Natural killer cell (primary cell): Measurements from ENCODE around the gene MXD4. TPM values are rescaled to one million over a fixed set of nuclear protein-coding genes. Genes with fewer than 3 reads are reported as not detected.

Source experiments
- ATAC-seq, 3 donors: fragments of 150-1000 bp in 2 of 3; fragments of 200-7000 bp in 1 of 3; cut with Tn5 transposase; 1 replicate in 1 of 3; 2 replicates in 2 of 3; pipeline ENCODE4 v1.10.0; 2021; ENCODE audit warnings: mild to moderate bottlenecking in 2 of 3, moderate library complexity in 2 of 3
- DNase-seq, 2 donors: peaks; one replicate each; pipeline versions ENCODE4 v3.0.0 to v3.0.0-alpha.2; 2013 to 2021; ENCODE audit warnings: mixed read lengths in 1 of 2
- H3K27ac ChIP-seq: one replicate; pipeline ENCODE4 v1.5.1; 2013; ENCODE audit warnings: mild to moderate bottlenecking, low read length
- H3K27me3 ChIP-seq: one replicate; pipeline ENCODE4 v1.6.1; 2013; ENCODE audit warnings: low read length; ENCODE audit not compliant: control insufficient read depth, insufficient read depth
- H3K36me3 ChIP-seq: one replicate; pipeline ENCODE4 v1.6.1; 2013; ENCODE audit warnings: low read length; ENCODE audit not compliant: control insufficient read depth, insufficient read depth
- H3K4me1 ChIP-seq: one replicate; pipeline ENCODE4 v1.6.1; 2013; ENCODE audit warnings: low read length; ENCODE audit not compliant: control insufficient read depth, insufficient read depth
- H3K4me3 ChIP-seq: one replicate; pipeline ENCODE4 v1.5.1; 2013; ENCODE audit warnings: low read length
- H3K9me3 ChIP-seq: one replicate; pipeline ENCODE4 v1.6.1; 2013; ENCODE audit warnings: low read length; ENCODE audit not compliant: control insufficient read depth, insufficient read depth
- H3K27ac Mint-ChIP-seq, 2 donors: one replicate each; pipeline ENCODE4 v1.8.0; 2022; ENCODE audit warnings: mild to moderate bottlenecking in 2 of 2, mixed read lengths in 2 of 2, moderate library complexity in 1 of 2
- H3K27me3 Mint-ChIP-seq, 2 donors: one replicate each; pipeline ENCODE4 v1.8.0; 2022; ENCODE audit warnings: low read depth in 2 of 2, mixed read lengths in 2 of 2
- H3K36me3 Mint-ChIP-seq: one replicate; pipeline ENCODE4 v1.8.0; 2022; ENCODE audit warnings: mixed read lengths
- H3K4me1 Mint-ChIP-seq, 2 donors: one replicate each; pipeline ENCODE4 v1.8.0; 2022; ENCODE audit warnings: mixed read lengths in 2 of 2
- H3K4me3 Mint-ChIP-seq: one replicate; pipeline ENCODE4 v1.8.0; 2022; ENCODE audit warnings: mild to moderate bottlenecking, moderate library complexity, mixed read lengths
- H3K9me3 Mint-ChIP-seq, 2 donors: one replicate each; pipeline ENCODE4 v1.8.0; 2022; ENCODE audit warnings: mixed read lengths in 2 of 2
- WGBS: methylation state at CpG from one replicate; pipeline ENCODE4 v1.1.7; 2013; ENCODE audit warnings: missing lambda C conversion rate; ENCODE audit not compliant: insufficient coverage; 5-methylcytosine and 5-hydroxymethylcytosine counted together
- intact Hi-C: fragments of 100-400 bp; cut with micrococcal nuclease; formaldehyde crosslinking; loops from one replicate; pipeline ENCODE4 v1.14.2; 2022
- total RNA-seq, 4 donors: library from RNA; stranded (reverse); fragments of 120-200 nt in 1 of 4; gene quantifications; one replicate each; pipeline versions ENCODE4 v1.2.3 to v1.2.4, GENCODE V29; 2013 to 2022
- TF ChIP-seq, protein P1 (sequence below): fragments of 200-600 bp; IDR thresholded peaks from one replicate; pipeline ENCODE4 v1.8.0; 2022; ENCODE audit warnings: antibody characterized with exemption

Gene MXD4
- total RNA-seq, 3 donors from 2014 or later (not counting 1 experiment from before 2014, with no cell fraction given) = 141 to 172 (median 166) TPM

DNA sequence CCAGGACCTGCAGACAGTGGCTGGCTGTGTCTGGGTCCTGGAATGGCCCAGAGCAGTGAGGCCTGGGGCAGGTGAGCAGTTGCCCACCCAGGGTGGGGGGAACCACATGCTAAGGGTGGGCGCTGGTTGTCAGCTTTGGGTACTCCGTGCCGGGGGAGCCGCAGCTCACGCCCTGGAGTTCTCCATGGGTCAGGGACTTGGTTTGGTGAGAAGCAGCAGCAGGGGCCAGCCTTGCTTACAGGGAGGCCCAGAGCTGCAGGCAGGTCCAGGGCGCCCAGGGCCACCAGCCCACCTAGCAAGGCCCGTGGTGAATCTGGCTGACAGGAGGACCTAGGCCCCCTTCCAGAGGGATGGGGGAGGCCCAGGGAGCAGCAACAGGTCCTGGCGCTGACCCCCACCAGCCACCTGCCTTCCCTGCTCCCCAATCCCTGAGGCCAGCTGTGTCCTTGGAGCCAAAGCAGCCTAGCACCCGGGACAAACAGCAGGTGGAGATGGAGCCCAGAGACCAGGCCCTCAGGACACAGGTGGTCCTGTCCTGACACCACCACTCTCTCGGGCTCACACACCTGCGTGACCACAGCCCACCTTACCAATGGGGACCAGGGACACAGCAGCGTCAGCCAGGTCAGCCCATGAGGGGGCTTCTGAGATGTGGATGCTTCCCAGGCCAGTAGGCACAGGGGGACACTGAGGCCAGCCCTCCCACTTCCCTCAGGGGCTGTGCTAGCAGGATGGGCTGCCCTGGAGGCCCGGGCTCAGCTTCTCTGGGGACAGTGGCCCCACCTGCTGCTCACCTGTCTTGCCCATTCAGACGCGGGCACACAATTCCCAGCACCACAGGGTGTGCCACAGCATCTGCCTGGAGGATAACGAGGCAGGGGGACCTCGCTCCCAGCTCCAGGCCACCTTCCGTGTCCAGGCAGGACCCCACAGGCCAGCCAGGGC is 3.5 kb downstream of the MXD4 start:
- Mint-ChIP-seq H3K27ac (no peak overlapping the region), H3K27me3 (no peaks in the 10 kb centered on the region), H3K36me3 (no peaks in the 10 kb centered on the region), H3K4me1 (peaks cover 6 to 20% of the 10 kb centered on the region in 2 donors), H3K9me3 (no peaks in the 10 kb centered on the region), H3K4me3 (no peak overlapping the region)
- Histone ChIP-seq H3K36me3 (peaks cover 33% of the 10 kb centered on the region), H3K27me3 (no peaks in the 10 kb centered on the region), H3K27ac (no peak overlapping the region), H3K4me1 (peaks cover 39% of the 10 kb centered on the region), H3K4me3 (no peak overlapping the region), H3K9me3 (no peaks in the 10 kb centered on the region)
- DNase-seq (peak in 1 of 2 donors; percentile 15), ATAC-seq (no peak)
- TF ChIP-seq, protein P1, sequence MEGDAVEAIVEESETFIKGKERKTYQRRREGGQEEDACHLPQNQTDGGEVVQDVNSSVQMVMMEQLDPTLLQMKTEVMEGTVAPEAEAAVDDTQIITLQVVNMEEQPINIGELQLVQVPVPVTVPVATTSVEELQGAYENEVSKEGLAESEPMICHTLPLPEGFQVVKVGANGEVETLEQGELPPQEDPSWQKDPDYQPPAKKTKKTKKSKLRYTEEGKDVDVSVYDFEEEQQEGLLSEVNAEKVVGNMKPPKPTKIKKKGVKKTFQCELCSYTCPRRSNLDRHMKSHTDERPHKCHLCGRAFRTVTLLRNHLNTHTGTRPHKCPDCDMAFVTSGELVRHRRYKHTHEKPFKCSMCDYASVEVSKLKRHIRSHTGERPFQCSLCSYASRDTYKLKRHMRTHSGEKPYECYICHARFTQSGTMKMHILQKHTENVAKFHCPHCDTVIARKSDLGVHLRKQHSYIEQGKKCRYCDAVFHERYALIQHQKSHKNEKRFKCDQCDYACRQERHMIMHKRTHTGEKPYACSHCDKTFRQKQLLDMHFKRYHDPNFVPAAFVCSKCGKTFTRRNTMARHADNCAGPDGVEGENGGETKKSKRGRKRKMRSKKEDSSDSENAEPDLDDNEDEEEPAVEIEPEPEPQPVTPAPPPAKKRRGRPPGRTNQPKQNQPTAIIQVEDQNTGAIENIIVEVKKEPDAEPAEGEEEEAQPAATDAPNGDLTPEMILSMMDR = no peak
- WGBS = 94% methylated on average over 18 of the region's 18 CpGs
- intact Hi-C loops = no loop called here

DNA sequence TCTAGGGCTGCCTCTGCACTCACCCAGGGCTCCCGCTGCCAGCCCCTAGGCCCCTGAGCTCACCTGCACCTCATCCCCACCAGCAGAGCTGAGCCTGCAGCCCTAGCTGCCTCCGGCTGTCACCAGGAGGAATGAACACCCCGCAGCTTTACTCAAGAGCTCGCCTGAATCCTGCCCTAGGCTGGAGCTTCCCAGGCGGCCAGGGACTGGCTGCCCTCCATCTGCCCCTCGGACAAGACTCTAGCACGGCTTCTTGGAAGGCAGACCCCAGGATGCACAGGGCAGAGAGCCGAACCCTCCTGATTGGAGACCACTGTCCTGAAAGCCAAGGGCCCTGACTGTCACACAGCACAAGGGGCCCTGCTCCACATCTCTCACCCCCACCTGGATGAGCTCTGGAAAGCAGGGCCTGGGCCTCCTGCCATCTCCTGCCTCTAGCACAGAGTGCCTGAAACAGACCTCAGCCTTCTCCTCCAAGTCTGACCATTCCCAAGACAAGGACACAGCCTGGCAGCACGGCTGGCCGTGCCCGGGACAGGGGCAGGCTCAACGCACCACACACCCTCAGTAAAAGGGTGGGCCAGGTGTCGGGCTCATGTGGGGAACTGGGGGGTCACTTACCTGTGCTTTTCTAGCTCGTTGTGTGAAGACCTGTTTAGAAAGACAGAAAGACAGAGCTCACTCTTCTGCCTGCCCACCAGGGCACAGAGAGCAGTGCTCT is 4.4 kb downstream of the MXD4 start:
- intact Hi-C loops = no loop called here
- Histone ChIP-seq H3K4me3 (no peak overlapping the region), H3K9me3 (no peaks in the 10 kb centered on the region), H3K27ac (no peak overlapping the region), H3K27me3 (no peaks in the 10 kb centered on the region), H3K36me3 (peaks cover 37% of the 10 kb centered on the region), H3K4me1 (peaks cover 30% of the 10 kb centered on the region)
- no peaks in the 10 kb centered on the region for H3K27me3 Mint-ChIP-seq
- TF ChIP-seq, protein P1 = no peak
- H3K9me3 Mint-ChIP-seq = no peaks in the 10 kb centered on the region
- H3K36me3 Mint-ChIP-seq = no peaks in the 10 kb centered on the region
- ATAC-seq (no peak), DNase-seq (peak in 1 of 2 donors; percentile 15)
- no peak overlapping the region for H3K4me3 Mint-ChIP-seq
- peak overlapping the region; percentile 57 to 70 for H3K27ac Mint-ChIP-seq
- peaks cover 6 to 20% of the 10 kb centered on the region in 2 donors for H3K4me1 Mint-ChIP-seq
- 95% methylated on average over 14 of the region's 14 CpGs for WGBS

DNA sequence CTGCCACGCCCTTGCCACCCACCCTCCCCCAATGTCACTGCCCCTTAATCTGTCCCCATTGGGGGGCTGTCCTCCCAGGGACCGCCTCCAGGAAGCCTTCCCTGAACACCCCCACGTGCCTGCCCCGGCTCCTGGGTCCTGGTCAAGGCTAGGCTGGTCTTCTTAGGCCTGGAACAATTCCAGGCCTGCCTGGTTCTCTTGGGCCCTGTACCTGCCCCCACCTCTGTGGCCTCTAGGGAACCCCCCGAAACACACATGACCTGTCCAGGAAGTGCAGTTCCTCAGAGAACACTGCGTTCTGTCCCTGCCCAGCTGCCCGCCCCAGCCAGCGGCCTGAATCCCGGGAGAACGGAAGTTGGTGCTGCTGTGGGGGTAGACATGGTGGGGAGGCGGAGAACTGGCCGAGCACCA is 5.1 kb downstream of the MXD4 start:
- no peaks in the 10 kb centered on the region for H3K9me3 Mint-ChIP-seq
- Histone ChIP-seq H3K36me3 (peaks cover 41% of the 10 kb centered on the region), H3K4me3 (no peak overlapping the region), H3K9me3 (no peaks in the 10 kb centered on the region), H3K4me1 (peaks cover 30% of the 10 kb centered on the region), H3K27me3 (no peaks in the 10 kb centered on the region), H3K27ac (no peak overlapping the region)
- H3K4me1 Mint-ChIP-seq = peaks cover 6 to 20% of the 10 kb centered on the region in 2 donors
- H3K27me3 Mint-ChIP-seq = no peaks in the 10 kb centered on the region
- peak overlapping the region; percentile 35 for H3K4me3 Mint-ChIP-seq
- no peaks in the 10 kb centered on the region for H3K36me3 Mint-ChIP-seq
- DNase-seq (peak in 1 of 2 donors; percentile 13), ATAC-seq (no peak)
- TF ChIP-seq, protein P1 = no peak
- 86% methylated on average over 12 of the region's 12 CpGs for WGBS
- intact Hi-C loops = no loop called here
- H3K27ac Mint-ChIP-seq = peak overlapping the region; percentile 57 to 70
